ENCODE results near the gene TUBAL3. TPM values are rescaled to one million over a fixed set of nuclear protein-coding genes. Genes with fewer than 3 reads are reported as not detected.

TUBAL3 gene
- polyA plus RNA-seq, 2 of the 4 experiments (the other 2 are of a cell fraction) = 0.34 to 1.4 TPM

GRCh38 chr10:5373307-5373706 is 31.3 kb downstream of the TUBAL3 start:
- no peak for TF ChIP-seq KDM5A (IDR thresholded peaks at IDR 0.05)
- no peak for TF ChIP-seq NR3C1 (IDR thresholded peaks at IDR 0.05)
- no peak for TF ChIP-seq HOXB5 (CRISPR knock-in tag; IDR thresholded peaks at IDR 0.05)
- no peak for TF ChIP-seq HDAC2 (IDR thresholded peaks at IDR 0.05)
- no peak for TF ChIP-seq EHF (CRISPR knock-in tag; IDR thresholded peaks at IDR 0.05)
- TF ChIP-seq ZFP36 (IDR thresholded peaks at IDR 0.05; ENCODE audit: borderline replicate concordance, partially characterized antibody) = no peak
- TF ChIP-seq RARB (CRISPR knock-in tag; IDR thresholded peaks at IDR 0.05) = no peak
- no peak for TF ChIP-seq RFX5 (IDR thresholded peaks at IDR 0.05)
- no peak for TF ChIP-seq PBX3 (IDR thresholded peaks at IDR 0.05)
- TF ChIP-seq GATA3 (IDR thresholded peaks at IDR 0.05; ENCODE audit: borderline replicate concordance) = no peak
- no peak for TF ChIP-seq MAZ (IDR thresholded peaks at IDR 0.05; ENCODE audit: borderline replicate concordance, low read depth, low read length)
- Histone ChIP-seq H3K9me3 (no peaks in the 10 kb centered on the region), H3K4me3 (no peak overlapping the region), H3K4me2 (no peak overlapping the region), H3K27ac (no peak overlapping the region), H3K4me1 (no peaks in the 10 kb centered on the region)
- ChIA-PET POLR2A (no interaction called here), CTCF (interaction anchor here (0.5 to 1.0 kb wide), 2 partner anchors 12 to 53 kb away, joined by 3 read pairs; no protein-coding TSS in a partner anchor)
- ATAC-seq (no peak), DNase-seq (ENCODE audit: low read depth in 1 of 2, low spot score in 1 of 2) (no peak), FAIRE-seq (no peak)
- 64% methylated on average over 4 of the region's 4 CpGs for WGBS (ENCODE audit: missing lambda C conversion rate)

- CTCF ChIA-PET = no interaction called here
- WGBS (ENCODE audit: missing lambda C conversion rate) = 64% methylated on average over 28 of the region's 28 CpGs
These were observed 33.9 kb downstream of the TUBAL3 start for GRCh38 chr10:5370493-5371352.

More at GRCh38 chr10:5370493-5371352, 33.9 kb downstream of the TUBAL3 start:
- DNase-seq (ENCODE audit: low read depth in 1 of 2, low spot score in 1 of 2) = no peak
- TF ChIP-seq NPAS2 (CRISPR knock-in tag; IDR thresholded peaks at IDR 0.05; ENCODE audit: borderline replicate concordance) (no peak), PHF8 (IDR thresholded peaks at IDR 0.05; ENCODE audit: borderline replicate concordance, low read depth) (no peak), ZSCAN20 (CRISPR knock-in tag; IDR thresholded peaks at IDR 0.05) (no peak), USF2 (IDR thresholded peaks at IDR 0.05) (no peak), ZFP36 (IDR thresholded peaks at IDR 0.05; ENCODE audit: borderline replicate concordance, partially characterized antibody) (no peak), BCL3 (IDR thresholded peaks at IDR 0.05) (no peak), KDM5A (IDR thresholded peaks at IDR 0.05) (no peak), BHLHE40 (IDR thresholded peaks at IDR 0.05; ENCODE audit: low read depth, low read length) (no peak), MAZ (IDR thresholded peaks at IDR 0.05; ENCODE audit: borderline replicate concordance, low read depth, low read length) (no peak), EHMT2 (IDR thresholded peaks at IDR 0.05; ENCODE audit: low read depth) (no peak), CBX8 (IDR thresholded peaks at IDR 0.05) (no peak)
- no peak overlapping the region for H3K4me3 ChIP-seq
- no peak for FAIRE-seq
- no peak overlapping the region for H3K4me2 ChIP-seq
- H3K27ac ChIP-seq = no peak overlapping the region
- POLR2A ChIA-PET = no interaction called here
- no peak for ATAC-seq
- no peaks in the 10 kb centered on the region for H3K9me3 ChIP-seq
- no peaks in the 10 kb centered on the region for H3K4me1 ChIP-seq
